Loucy (cell line): Measurements from ENCODE around the gene COLEC11.

ENCODE experiments used
- EZH2phosphoT487 ChIP-seq: fragments of 200-600 bp; IDR thresholded peaks from 2 replicates; pipeline ENCODE4 v1.6.1; 2018; ENCODE audit warnings: antibody characterized with exemption, mild to moderate bottlenecking, moderate library complexity, borderline replicate concordance
- TF ChIP-seq, protein P1 (sequence below): fragments of 200-600 bp; sonication (generic); conservative IDR thresholded peaks from 2 replicates; pipeline ENCODE4 v1.5.1; 2014; ENCODE audit warnings: mild to moderate bottlenecking, antibody characterized with exemption, low read length

DNA sequence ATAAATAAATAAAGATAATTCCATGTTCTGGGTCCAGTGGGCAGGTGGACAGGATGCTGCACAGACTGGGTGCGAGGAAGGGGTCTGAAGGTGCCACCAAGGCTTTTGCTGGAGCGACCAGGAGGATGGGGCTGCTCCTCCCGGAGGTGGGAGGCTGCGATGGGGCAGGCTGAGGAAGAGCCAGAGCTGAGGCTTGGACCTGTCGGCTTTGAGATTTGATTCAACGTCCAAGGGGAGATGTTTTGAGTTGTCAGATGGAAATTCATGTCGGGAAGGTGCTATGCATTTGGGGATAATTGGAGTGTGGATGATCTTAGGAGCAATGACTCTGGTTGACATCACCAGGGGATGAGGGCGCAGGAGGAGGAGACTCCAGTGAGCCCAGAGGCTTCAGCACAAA is 74.7 kb downstream of the COLEC11 start:
- TF ChIP-seq EZH2phosphoT487 = no peak
- TF ChIP-seq, protein P1, sequence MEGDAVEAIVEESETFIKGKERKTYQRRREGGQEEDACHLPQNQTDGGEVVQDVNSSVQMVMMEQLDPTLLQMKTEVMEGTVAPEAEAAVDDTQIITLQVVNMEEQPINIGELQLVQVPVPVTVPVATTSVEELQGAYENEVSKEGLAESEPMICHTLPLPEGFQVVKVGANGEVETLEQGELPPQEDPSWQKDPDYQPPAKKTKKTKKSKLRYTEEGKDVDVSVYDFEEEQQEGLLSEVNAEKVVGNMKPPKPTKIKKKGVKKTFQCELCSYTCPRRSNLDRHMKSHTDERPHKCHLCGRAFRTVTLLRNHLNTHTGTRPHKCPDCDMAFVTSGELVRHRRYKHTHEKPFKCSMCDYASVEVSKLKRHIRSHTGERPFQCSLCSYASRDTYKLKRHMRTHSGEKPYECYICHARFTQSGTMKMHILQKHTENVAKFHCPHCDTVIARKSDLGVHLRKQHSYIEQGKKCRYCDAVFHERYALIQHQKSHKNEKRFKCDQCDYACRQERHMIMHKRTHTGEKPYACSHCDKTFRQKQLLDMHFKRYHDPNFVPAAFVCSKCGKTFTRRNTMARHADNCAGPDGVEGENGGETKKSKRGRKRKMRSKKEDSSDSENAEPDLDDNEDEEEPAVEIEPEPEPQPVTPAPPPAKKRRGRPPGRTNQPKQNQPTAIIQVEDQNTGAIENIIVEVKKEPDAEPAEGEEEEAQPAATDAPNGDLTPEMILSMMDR = no peak
